Peyer's patch (tissue), 4 donors: ENCODE measurements around the gene CHMP4A. TPM values are rescaled to one million over a fixed set of nuclear protein-coding genes. Genes with fewer than 3 reads are reported as not detected.

Experiments
- DNase-seq, 3 donors: peaks; one replicate each; pipeline ENCODE4 v3.0.0-alpha.2; 2017 to 2019
- H3K27ac ChIP-seq, 4 donors: fragments of 200-600 bp; sonication (generic); one replicate each; pipeline ENCODE4 v1.5.1; 2016 to 2019
- H3K27me3 ChIP-seq, 2 donors: fragments of 200-600 bp; sonication (generic); one replicate each; pipeline ENCODE4 v1.5.1; 2019
- H3K36me3 ChIP-seq, 3 donors: fragments of 200-600 bp; sonication (generic); one replicate each; pipeline ENCODE4 v1.5.1; 2016 to 2019
- H3K4me1 ChIP-seq, 4 donors: fragments of 200-600 bp; sonication (generic); one replicate each; pipeline ENCODE4 v1.5.1; 2016 to 2019
- H3K4me3 ChIP-seq, 4 donors: fragments of 200-600 bp; sonication (generic); 1 replicate in 3 of 4; 2 replicates in 1 of 4; pipeline ENCODE4 v1.5.1; 2016 to 2019; ENCODE audit warnings: mild to moderate bottlenecking in 1 of 4
- H3K9me3 ChIP-seq, 4 donors: fragments of 200-600 bp; sonication (generic); one replicate each; pipeline ENCODE4 v1.5.1; 2016 to 2019; ENCODE audit warnings: mild to moderate bottlenecking in 1 of 4
- CTCF ChIP-seq, 6 experiments: fragments of 450-650 bp in 4 of 6; fragments of 200-600 bp in 2 of 6; sonication (generic) in 1 of 6; IDR thresholded peaks; one replicate each; pipeline ENCODE4 v1.5.1; 2017 to 2019; ENCODE audit warnings: antibody characterized with exemption in 6 of 6, mild to moderate bottlenecking in 3 of 6, moderate library complexity in 1 of 6
- POLR2A ChIP-seq, 2 donors: fragments of 450-650 bp; IDR thresholded peaks; one replicate each; pipeline ENCODE4 v1.5.1; 2017; ENCODE audit warnings: antibody characterized with exemption in 2 of 2, mild to moderate bottlenecking in 2 of 2, moderate library complexity in 2 of 2
- total RNA-seq, 4 donors: library from RNA; depleted of rRNA; stranded (reverse); fragments of >200 nt; gene quantifications; one replicate each; pipeline ENCODE4 v1.1.0, GENCODE V29; 2016

The CHMP4A gene
- total RNA-seq, 4 donors from 2014 or later = 31.4 to 190 (median 54.3) TPM

GRCh38 chr14:24172261-24172860 lies 40.9 kb downstream of the CHMP4A start:
- Histone ChIP-seq H3K4me3 (peak overlapping the region; percentile 7 to 58 (median 38)), H3K27ac (peak overlapping the region in 3 of 4 donors; percentile 10 to 68 (median 23))
- no peak for DNase-seq

GRCh38 chr14:24171422-24172260 lies 41.6 kb downstream of the CHMP4A start, which contains the start of gene REC8:
TSS of gene REC8 (plus strand) at chr14:24172080. CDS start at chr14:24172553, 473 bp downstream.
- Histone ChIP-seq H3K4me3 (peak within 1 kb of the TSS; percentile 7 to 58 (median 38)), H3K9me3 (no peaks in the 10 kb centered on the region), H3K36me3 (peaks cover 0 to 37% (median 0%) of the 10 kb centered on the region in 3 donors), H3K27me3 (no peaks in the 10 kb centered on the region), H3K27ac (peak within 1 kb of the TSS in 3 of 4 donors; percentile 10 to 68 (median 23)), H3K4me1 (no peaks in the 10 kb centered on the region)
- TF ChIP-seq CTCF (IDR thresholded peaks at IDR 0.05) = no peak
- no peak for TF ChIP-seq POLR2A (IDR thresholded peaks at IDR 0.05)
- DNase-seq = peak; percentile 66 to 92 (median 90)

More at GRCh38 chr14:24172261-24172860, 40.9 kb downstream of the CHMP4A start:
- H3K4me1 ChIP-seq = no peaks in the 10 kb centered on the region
- TF ChIP-seq POLR2A (IDR thresholded peaks at IDR 0.05) (no peak), CTCF (IDR thresholded peaks at IDR 0.05) (no peak)
- H3K36me3 ChIP-seq = peaks cover 0 to 37% (median 0%) of the 10 kb centered on the region in 3 donors
- H3K9me3 ChIP-seq = no peaks in the 10 kb centered on the region
- no peaks in the 10 kb centered on the region for H3K27me3 ChIP-seq

- H3K27ac ChIP-seq = no peak overlapping the region
- no peak overlapping the region for H3K4me3 ChIP-seq
- H3K4me1 ChIP-seq = peaks cover 0 to 15% (median 5%) of the 10 kb centered on the region in 4 donors
- no peak for DNase-seq
- peaks cover 0 to 70% (median 0%) of the 10 kb centered on the region in 3 donors for H3K36me3 ChIP-seq
- no peaks in the 10 kb centered on the region for H3K27me3 ChIP-seq
- H3K9me3 ChIP-seq = no peaks in the 10 kb centered on the region
- TF ChIP-seq CTCF (IDR thresholded peaks at IDR 0.05) (no peak), POLR2A (IDR thresholded peaks at IDR 0.05) (no peak)
These were observed 45.7 kb downstream of the CHMP4A start for GRCh38 chr14:24167469-24168114.

GRCh38 chr14:24165785-24166184 lies 47.5 kb downstream of the CHMP4A start:
- peaks cover 1 to 26% (median 12%) of the 10 kb centered on the region in 4 donors for H3K4me1 ChIP-seq
- DNase-seq = no peak
- H3K27me3 ChIP-seq = no peaks in the 10 kb centered on the region
- TF ChIP-seq POLR2A (IDR thresholded peaks at IDR 0.05) (no peak), CTCF (IDR thresholded peaks at IDR 0.05) (no peak)
- peaks cover 0 to 72% (median 0%) of the 10 kb centered on the region in 3 donors for H3K36me3 ChIP-seq
- H3K9me3 ChIP-seq = no peaks in the 10 kb centered on the region
- H3K27ac ChIP-seq = no peak overlapping the region
- H3K4me3 ChIP-seq = no peak overlapping the region

GRCh38 chr14:24164518-24164991 lies 48.7 kb downstream of the CHMP4A start:
- Histone ChIP-seq H3K36me3 (peaks cover 0 to 70% (median 0%) of the 10 kb centered on the region in 3 donors), H3K27me3 (no peaks in the 10 kb centered on the region), H3K4me3 (no peak overlapping the region), H3K9me3 (no peaks in the 10 kb centered on the region), H3K4me1 (peaks cover 5 to 31% (median 15%) of the 10 kb centered on the region in 4 donors), H3K27ac (no peak overlapping the region)
- no peak for TF ChIP-seq CTCF (IDR thresholded peaks at IDR 0.05)
- TF ChIP-seq POLR2A (IDR thresholded peaks at IDR 0.05) = no peak
- DNase-seq = peak in 1 of 3 donors; percentile 35
